ENCODE measurements around the gene PASK. TPM values are rescaled to one million over a fixed set of nuclear protein-coding genes. Genes with fewer than 3 reads are reported as not detected.
A peak's percentile ranks its signal among the peaks of the same experiment; 100 is the strongest.

Gene PASK
- total RNA-seq, 2 donors from 2014 or later, result 69.5 to 78.9 TPM

GRCh38 chr2:241187918-241188234, 38.6 kb upstream of the PASK start:
- H3K4me3 Mint-ChIP-seq, result no peak overlapping the region
- H3K4me1 Mint-ChIP-seq (ENCODE audit: low read depth in 2 of 2), result no peaks in the 10 kb centered on the region
- H3K27ac Mint-ChIP-seq, result no peak overlapping the region
- ATAC-seq, result no peak
- H3K9me3 Mint-ChIP-seq, result no peaks in the 10 kb centered on the region
- no peaks in the 10 kb centered on the region for H3K27me3 Mint-ChIP-seq
- DNase-seq (ENCODE audit: low spot score), result no peak
- H3K36me3 Mint-ChIP-seq, result no peaks in the 10 kb centered on the region

GRCh38 chr2:241187101-241187917, 38.0 kb upstream of the PASK start:
- H3K27ac Mint-ChIP-seq, result no peak overlapping the region
- peak; percentile 58 for DNase-seq (ENCODE audit: low spot score)
- H3K4me1 Mint-ChIP-seq (ENCODE audit: low read depth in 2 of 2), result no peaks in the 10 kb centered on the region
- no peak for ATAC-seq
- H3K9me3 Mint-ChIP-seq, result no peaks in the 10 kb centered on the region
- H3K4me3 Mint-ChIP-seq, result no peak overlapping the region
- no peaks in the 10 kb centered on the region for H3K36me3 Mint-ChIP-seq
- H3K27me3 Mint-ChIP-seq, result no peaks in the 10 kb centered on the region

GRCh38 chr2:241185961-241186360, 36.7 kb upstream of the PASK start:
- Mint-ChIP-seq H3K27ac (no peak overlapping the region), H3K4me3 (no peak overlapping the region), H3K27me3 (no peaks in the 10 kb centered on the region), H3K4me1 (ENCODE audit: low read depth in 2 of 2) (no peaks in the 10 kb centered on the region), H3K9me3 (no peaks in the 10 kb centered on the region), H3K36me3 (no peaks in the 10 kb centered on the region)
- ATAC-seq (no peak), DNase-seq (ENCODE audit: low spot score) (no peak)

GRCh38 chr2:241184901-241185300, 35.6 kb upstream of the PASK start:
- H3K36me3 Mint-ChIP-seq, result peaks cover under 1% of the 10 kb centered on the region
- no peaks in the 10 kb centered on the region for H3K27me3 Mint-ChIP-seq

GRCh38 chr2:241183221-241183620, 33.9 kb upstream of the PASK start:
- H3K36me3 Mint-ChIP-seq, result peaks cover 13% of the 10 kb centered on the region
- no peak for DNase-seq (ENCODE audit: low spot score)
- no peak overlapping the region for H3K4me3 Mint-ChIP-seq
- H3K27me3 Mint-ChIP-seq, result no peaks in the 10 kb centered on the region
- ATAC-seq, result no peak
- H3K9me3 Mint-ChIP-seq, result no peaks in the 10 kb centered on the region
- H3K4me1 Mint-ChIP-seq (ENCODE audit: low read depth in 2 of 2), result peaks cover 0 to 5% of the 10 kb centered on the region in 2 donors
- no peak overlapping the region for H3K27ac Mint-ChIP-seq

More at GRCh38 chr2:241184901-241185300, 35.6 kb upstream of the PASK start:
- ATAC-seq (no peak), DNase-seq (ENCODE audit: low spot score) (no peak)
- H3K4me3 Mint-ChIP-seq, result no peak overlapping the region
- H3K27ac Mint-ChIP-seq, result no peak overlapping the region
- no peaks in the 10 kb centered on the region for H3K4me1 Mint-ChIP-seq (ENCODE audit: low read depth in 2 of 2)
- H3K9me3 Mint-ChIP-seq, result no peaks in the 10 kb centered on the region

- no peak for ATAC-seq
- H3K27ac Mint-ChIP-seq, result no peak overlapping the region
- H3K4me1 Mint-ChIP-seq (ENCODE audit: low read depth in 2 of 2), result peaks cover 0 to 5% of the 10 kb centered on the region in 2 donors
- H3K36me3 Mint-ChIP-seq, result peaks cover 13% of the 10 kb centered on the region
- DNase-seq (ENCODE audit: low spot score), result no peak
- no peaks in the 10 kb centered on the region for H3K27me3 Mint-ChIP-seq
- H3K4me3 Mint-ChIP-seq, result no peak overlapping the region
- H3K9me3 Mint-ChIP-seq, result no peaks in the 10 kb centered on the region
Observed at GRCh38 chr2:241182531-241183133, 33.4 kb upstream of the PASK start.

GRCh38 chr2:241182126-241182525, 32.9 kb upstream of the PASK start:
- Mint-ChIP-seq H3K9me3 (no peaks in the 10 kb centered on the region), H3K27me3 (no peaks in the 10 kb centered on the region), H3K36me3 (peaks cover 13% of the 10 kb centered on the region), H3K4me1 (ENCODE audit: low read depth in 2 of 2) (peaks cover 0 to 5% of the 10 kb centered on the region in 2 donors), H3K4me3 (no peak overlapping the region), H3K27ac (no peak overlapping the region)
- DNase-seq (ENCODE audit: low spot score) (no peak), ATAC-seq (no peak)

- peaks cover 13% of the 10 kb centered on the region for H3K36me3 Mint-ChIP-seq
- H3K4me1 Mint-ChIP-seq (ENCODE audit: low read depth in 2 of 2), result peaks cover 0 to 5% of the 10 kb centered on the region in 2 donors
- DNase-seq (ENCODE audit: low spot score), result no peak
- H3K9me3 Mint-ChIP-seq, result no peaks in the 10 kb centered on the region
- no peak overlapping the region for H3K4me3 Mint-ChIP-seq
- no peaks in the 10 kb centered on the region for H3K27me3 Mint-ChIP-seq
- ATAC-seq, result no peak
- no peak overlapping the region for H3K27ac Mint-ChIP-seq
Observed at GRCh38 chr2:241180495-241180894, 31.2 kb upstream of the PASK start.

- no peak overlapping the region for H3K4me3 Mint-ChIP-seq
- H3K36me3 Mint-ChIP-seq, result peaks cover 19% of the 10 kb centered on the region
- DNase-seq (ENCODE audit: low spot score) (no peak), ATAC-seq (peak in 1 of 2 donors; percentile 62)
- no peaks in the 10 kb centered on the region for H3K27me3 Mint-ChIP-seq
- no peak overlapping the region for H3K27ac Mint-ChIP-seq
- H3K9me3 Mint-ChIP-seq, result no peaks in the 10 kb centered on the region
- peaks cover 0 to 5% of the 10 kb centered on the region in 2 donors for H3K4me1 Mint-ChIP-seq (ENCODE audit: low read depth in 2 of 2)
Observed at GRCh38 chr2:241179899-241180298, 30.6 kb upstream of the PASK start.

GRCh38 chr2:241178961-241179360, 29.7 kb upstream of the PASK start:
- H3K36me3 Mint-ChIP-seq, result peaks cover 21% of the 10 kb centered on the region
- peaks cover 0 to 5% of the 10 kb centered on the region in 2 donors for H3K4me1 Mint-ChIP-seq (ENCODE audit: low read depth in 2 of 2)

GRCh38 chr2:241177526-241178334, 28.5 kb upstream of the PASK start:
- peaks cover 26% of the 10 kb centered on the region for H3K36me3 Mint-ChIP-seq
- ATAC-seq, result no peak
- no peak overlapping the region for H3K27ac Mint-ChIP-seq
- peaks cover 0 to 5% of the 10 kb centered on the region in 2 donors for H3K4me1 Mint-ChIP-seq (ENCODE audit: low read depth in 2 of 2)
- no peak overlapping the region for H3K4me3 Mint-ChIP-seq
- no peak for DNase-seq (ENCODE audit: low spot score)
- no peaks in the 10 kb centered on the region for H3K9me3 Mint-ChIP-seq
- no peaks in the 10 kb centered on the region for H3K27me3 Mint-ChIP-seq

More at GRCh38 chr2:241178961-241179360, 29.7 kb upstream of the PASK start:
- H3K4me3 Mint-ChIP-seq, result no peak overlapping the region
- H3K9me3 Mint-ChIP-seq, result no peaks in the 10 kb centered on the region
- no peaks in the 10 kb centered on the region for H3K27me3 Mint-ChIP-seq
- ATAC-seq (no peak), DNase-seq (ENCODE audit: low spot score) (no peak)
- no peak overlapping the region for H3K27ac Mint-ChIP-seq

GRCh38 chr2:241173557-241173956, 24.3 kb upstream of the PASK start:
- no peak overlapping the region for H3K27ac Mint-ChIP-seq
- no peak overlapping the region for H3K4me3 Mint-ChIP-seq
- peaks cover 7% of the 10 kb centered on the region for H3K9me3 Mint-ChIP-seq
- H3K36me3 Mint-ChIP-seq, result peaks cover 40% of the 10 kb centered on the region
- DNase-seq (ENCODE audit: low spot score) (no peak), ATAC-seq (no peak)
- no peaks in the 10 kb centered on the region for H3K27me3 Mint-ChIP-seq
- H3K4me1 Mint-ChIP-seq (ENCODE audit: low read depth in 2 of 2), result no peaks in the 10 kb centered on the region

GRCh38 chr2:241168366-241168765, 19.1 kb upstream of the PASK start:
- Mint-ChIP-seq H3K9me3 (peaks cover 7% of the 10 kb centered on the region), H3K4me1 (ENCODE audit: low read depth in 2 of 2) (no peaks in the 10 kb centered on the region), H3K27me3 (no peaks in the 10 kb centered on the region), H3K4me3 (no peak overlapping the region), H3K27ac (no peak overlapping the region), H3K36me3 (peaks cover 33% of the 10 kb centered on the region)
- ATAC-seq (peak in 1 of 2 donors; percentile 20), DNase-seq (ENCODE audit: low spot score) (no peak)

- Mint-ChIP-seq H3K9me3 (no peaks in the 10 kb centered on the region), H3K4me1 (ENCODE audit: low read depth in 2 of 2) (no peaks in the 10 kb centered on the region), H3K27me3 (no peaks in the 10 kb centered on the region), H3K36me3 (peaks cover 6% of the 10 kb centered on the region), H3K27ac (no peak overlapping the region), H3K4me3 (no peak overlapping the region)
- ATAC-seq (no peak), DNase-seq (ENCODE audit: low spot score) (no peak)
Observed at GRCh38 chr2:241163601-241164118, 14.4 kb upstream of the PASK start.

Measured in natural killer cell treated with Interleukin-12 subunit alpha and Interleukin-12 subunit beta and Interleukin-15 and Interleukin-18, amount 100 ng/mL, for 72 hours (primary cell).